H1 (cell line): ENCODE measurements around the gene PRKCZ. TPM values are rescaled to one million over a fixed set of nuclear protein-coding genes. Genes with fewer than 3 reads are reported as not detected.
A peak's percentile ranks its signal among the peaks of the same experiment; 100 is the strongest.

ENCODE experiments used
- CTCF ChIA-PET: fragments of 300-600 bp; sonication (Branson Sonifier 250); formaldehyde crosslinking; loops from one replicate; lab custom pipeline; 2021; ENCODE audit not compliant: partially characterized antibody; lab: Charles Lee
- POLR2A ChIA-PET: fragments of 300-600 bp; sonication (Branson Sonifier 250); formaldehyde crosslinking; loops from one replicate; lab custom pipeline; 2021; ENCODE audit warnings: inconsistent platforms; ENCODE audit not compliant: partially characterized antibody; lab: Charles Lee
- DNase-seq, 2 experiments: peaks; one replicate each; pipeline versions ENCODE4 v3.0.0 to v3.0.0-alpha.2; 2010 to 2022; ENCODE audit warnings: low spot score in 2 of 2, low read depth in 1 of 2, mixed read lengths in 1 of 2
- FAIRE-seq: peaks from 2 replicates; lab custom pipeline; 2011; peaks lifted over from hg19 to GRCh38; lab: Jason Lieb, UNC
- H2AFZ ChIP-seq: 2 replicates; pipeline ENCODE4 v1.8.1; 2012; ENCODE audit warnings: low read length, inconsistent platforms
- H2AK5ac ChIP-seq: 2 replicates; pipeline ENCODE4 v1.6.1; 2013; ENCODE audit warnings: low read depth, low read length
- H2BK120ac ChIP-seq: replicated peaks from 2 replicates; pipeline ENCODE3; 2013; ENCODE audit warnings: low read depth, low read length, inconsistent platforms
- H2BK12ac ChIP-seq: 2 replicates; pipeline ENCODE4 v1.6.1; 2013; ENCODE audit warnings: low read depth, low read length
- H2BK15ac ChIP-seq: 2 replicates; pipeline ENCODE4 v1.6.1; 2013; ENCODE audit warnings: low read length
- H2BK20ac ChIP-seq: 2 replicates; pipeline ENCODE4 v1.6.1; 2013; ENCODE audit warnings: low read length
- H2BK5ac ChIP-seq: 2 replicates; pipeline ENCODE4 v1.6.1; 2013; ENCODE audit warnings: low read depth, low read length
- H3K14ac ChIP-seq: 2 replicates; pipeline ENCODE4 v1.6.1; 2013; ENCODE audit warnings: inconsistent platforms; ENCODE audit not compliant: insufficient read length
- H3K18ac ChIP-seq: 2 replicates; pipeline ENCODE4 v1.6.1; 2013; ENCODE audit warnings: low read length; ENCODE audit errors: extremely low read depth
- H3K23ac ChIP-seq: 2 replicates; pipeline ENCODE4 v1.6.1; 2013; ENCODE audit warnings: inconsistent platforms; ENCODE audit not compliant: insufficient read length
- H3K23me2 ChIP-seq: 2 replicates; pipeline ENCODE4 v1.6.1; 2013; ENCODE audit warnings: low read depth, low read length
- H3K27ac ChIP-seq: 2 replicates; pipeline ENCODE4 v1.6.1; 2011; ENCODE audit warnings: low read depth, low read length, inconsistent platforms
- H3K27me3 ChIP-seq, 4 experiments: replicated peaks in 1 of 4; 1 replicate in 1 of 4; 2 replicates in 3 of 4; pipeline versions ENCODE4 v1.6.1 to v1.8.1; 2011 to 2013; ENCODE audit warnings: low read length in 3 of 4, mild to moderate bottlenecking in 3 of 4, inconsistent platforms in 2 of 4, mixed read lengths in 2 of 4, moderate library complexity in 1 of 4; ENCODE audit not compliant: control insufficient read depth in 3 of 4, insufficient read depth in 3 of 4; ENCODE audit errors: extremely low read depth in 1 of 4
- H3K36me3 ChIP-seq, 4 experiments: 2 replicates each; pipeline versions ENCODE4 v1.6.1 to v1.8.1; 2011 to 2013; ENCODE audit warnings: mild to moderate bottlenecking in 4 of 4, low read length in 3 of 4, moderate library complexity in 2 of 4, control low read depth in 1 of 4, inconsistent platforms in 1 of 4; ENCODE audit not compliant: insufficient read depth in 4 of 4, control insufficient read depth in 2 of 4
- H3K4ac ChIP-seq: replicated peaks from 2 replicates; pipeline ENCODE3; 2013; ENCODE audit warnings: low read length, low read depth, mixed read lengths, inconsistent platforms; ENCODE audit not compliant: insufficient read length
- H3K4me1 ChIP-seq, 4 experiments: replicated peaks in 1 of 4; 1 replicate in 1 of 4; 2 replicates in 3 of 4; pipeline versions ENCODE4 v1.6.1 to v1.8.1; 2011 to 2013; ENCODE audit warnings: low read length in 3 of 4, inconsistent platforms in 2 of 4, mixed read lengths in 1 of 4; ENCODE audit not compliant: insufficient read depth in 4 of 4, control insufficient read depth in 3 of 4
- H3K4me2 ChIP-seq, 2 experiments: 2 replicates each; pipeline versions ENCODE4 v1.6.1 to v1.8.1; 2011 to 2013; ENCODE audit warnings: low read depth in 2 of 2, low read length in 2 of 2, control low read depth in 1 of 2, inconsistent platforms in 1 of 2, mild to moderate bottlenecking in 1 of 2; ENCODE audit not compliant: insufficient read depth in 1 of 2
- H3K4me3 ChIP-seq, 4 experiments: fragments of 200-600, 300-600 bp in 1 of 4; sonication (generic), shearing (Covaris generic), sonication (Bioruptor Twin) in 1 of 4; 2 replicates each; pipeline versions ENCODE4 v1.5.1 to v1.8.1; 2011 to 2016; ENCODE audit warnings: low read length in 4 of 4, low read depth in 3 of 4, control low read depth in 2 of 4, inconsistent platforms in 2 of 4, mild to moderate bottlenecking in 2 of 4, mixed read lengths in 1 of 4, moderate library complexity in 1 of 4; ENCODE audit not compliant: insufficient read depth in 2 of 4; ENCODE audit errors: extremely low read depth in 1 of 4
- H3K56ac ChIP-seq: replicated peaks from 2 replicates; pipeline ENCODE3; 2013; ENCODE audit warnings: low read depth, mild to moderate bottlenecking, mixed read lengths, low read length, inconsistent platforms; ENCODE audit not compliant: insufficient read length
- H3K79me1 ChIP-seq: 2 replicates; pipeline ENCODE4 v1.6.1; 2013; ENCODE audit warnings: low read depth, low read length, control low read depth
- H3K79me2 ChIP-seq, 2 experiments: 2 replicates each; pipeline versions ENCODE4 v1.6.1 to v1.8.1; 2012 to 2013; ENCODE audit warnings: low read length in 2 of 2, mild to moderate bottlenecking in 2 of 2, inconsistent platforms in 1 of 2; ENCODE audit not compliant: insufficient read depth in 2 of 2, control insufficient read depth in 1 of 2
- H3K9ac ChIP-seq, 4 experiments: replicated peaks in 1 of 4; 1 replicate in 1 of 4; 2 replicates in 3 of 4; pipeline versions ENCODE4 v1.6.1 to v1.8.1; 2011 to 2013; ENCODE audit warnings: low read depth in 3 of 4, low read length in 3 of 4, control low read depth in 2 of 4, mild to moderate bottlenecking in 2 of 4, moderate library complexity in 2 of 4, inconsistent platforms in 1 of 4; ENCODE audit errors: extremely low read depth in 1 of 4
- H3K9me3 ChIP-seq, 2 experiments: 2 replicates each; pipeline versions ENCODE4 v1.6.1 to v1.8.1; 2012 to 2013; ENCODE audit warnings: mild to moderate bottlenecking in 2 of 2, moderate library complexity in 2 of 2, control low read depth in 1 of 2, inconsistent platforms in 1 of 2, low read depth in 1 of 2, low read length in 1 of 2, mixed read lengths in 1 of 2; ENCODE audit not compliant: insufficient read depth in 2 of 2
- H4K20me1 ChIP-seq, 2 experiments: replicated peaks in 1 of 2; 2 replicates each; pipeline versions ENCODE3 to v1.8.1; 2011 to 2013; ENCODE audit warnings: inconsistent platforms in 2 of 2, low read length in 2 of 2, mild to moderate bottlenecking in 1 of 2; ENCODE audit not compliant: insufficient read depth in 2 of 2, control insufficient read depth in 1 of 2
- H4K5ac ChIP-seq: 2 replicates; pipeline ENCODE4 v1.6.1; 2013; ENCODE audit warnings: low read length, low read depth, mixed read lengths, inconsistent platforms; ENCODE audit not compliant: insufficient read length
- H4K8ac ChIP-seq: 2 replicates; pipeline ENCODE4 v1.8.0; 2013; ENCODE audit warnings: mild to moderate bottlenecking, moderate library complexity, low read length, inconsistent platforms; ENCODE audit not compliant: insufficient read depth; ENCODE audit errors: extremely low read depth
- H4K91ac ChIP-seq: replicated peaks from 2 replicates; pipeline ENCODE3; 2013; ENCODE audit warnings: low read length, mixed read lengths, inconsistent platforms; ENCODE audit not compliant: insufficient read length
- CREB1 ChIP-seq: IDR thresholded peaks from 2 replicates; pipeline ENCODE4 v1.6.1; 2012; ENCODE audit warnings: inconsistent platforms
- RAD21 ChIP-seq, 2 experiments: IDR thresholded peaks in 1 of 2; conservative IDR thresholded peaks in 1 of 2; 2 replicates each; pipeline ENCODE4 v1.6.1; 2011; ENCODE audit warnings: low read depth in 2 of 2, low read length in 2 of 2, improper control_type of control experiment in 1 of 2, inconsistent platforms in 1 of 2, mild to moderate bottlenecking in 1 of 2, moderate library complexity in 1 of 2
- WGBS, 2 experiments: shearing (Covaris generic) in 1 of 2; methylation state at CpG; one replicate each; pipeline versions ENCODE4 v1.1.6 to v1.1.7; 2013 to 2015; ENCODE audit warnings: low lambda C conversion rate in 2 of 2, mixed read lengths in 2 of 2, inconsistent platforms in 1 of 2, low coverage in 1 of 2, missing lambda C conversion rate in 1 of 2; ENCODE audit not compliant: insufficient replicate concordance in 2 of 2, insufficient coverage in 1 of 2, insufficient read length in 1 of 2; ENCODE audit errors: extremely low coverage in 1 of 2, missing lambda C conversion rate in 1 of 2; 5-methylcytosine and 5-hydroxymethylcytosine counted together
- polyA plus RNA-seq, 7 experiments: library from polyadenylated mRNA; depleted of rRNA in 3 of 7; stranded (reverse) in 5 of 7; unstranded in 2 of 7; fragments of >200 nt in 5 of 7; fragments of 200-250 nt in 2 of 7; gene quantifications; 1 replicate in 5 of 7; 2 replicates in 1 of 7; 4 replicates in 1 of 7; pipeline versions ENCODE4 v1.2.1 to v1.2.3, GENCODE V29; 2011 to 2013; ENCODE audit warnings: missing spikeins in 2 of 7, mixed read lengths in 2 of 7
- total RNA-seq: library from RNA; stranded (reverse); fragmentation: NEBNext Ultra II Directional; extraction: Animal tissue kit (Norgen Biotek cat#: 25700); gene quantifications from 2 replicates; pipeline ENCODE4 v1.2.1, GENCODE V29; 2021
- TF ChIP-seq, protein P1 (sequence below): IDR thresholded peaks from 2 replicates; pipeline ENCODE4 v1.6.1; 2012; ENCODE audit warnings: low read length, inconsistent platforms

Gene PRKCZ
- total and polyA plus RNA-seq, 2 of the 8 experiments (the other 6 are each of a cell fraction or from before 2014, with no cell fraction given) = 37.4 to 45.1 TPM

DNA sequence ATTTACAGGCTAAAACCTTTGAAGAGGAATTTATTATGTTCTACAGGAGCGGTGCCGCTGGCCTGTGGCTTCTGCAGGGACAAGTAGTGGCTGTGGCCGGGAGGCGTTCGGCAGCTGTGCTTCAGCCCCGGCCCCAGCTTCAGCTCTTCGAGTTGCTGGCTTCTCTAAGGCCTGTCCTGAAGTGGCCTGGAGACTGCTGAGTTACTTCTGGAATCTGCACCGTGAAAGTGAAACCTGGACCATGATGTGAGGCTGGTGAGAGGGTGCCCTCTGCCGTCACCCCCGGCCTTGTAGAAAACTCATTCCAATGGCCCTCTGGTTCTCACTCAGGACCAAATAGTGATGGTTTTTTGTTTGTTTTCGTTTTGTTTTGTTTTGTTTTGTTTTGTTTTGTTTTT lies 48.1 kb downstream of the PRKCZ start:
- no peak overlapping the region for H4K5ac ChIP-seq
- H3K79me2 ChIP-seq = no peaks in the 10 kb centered on the region; a peak in 1 of 4 replicates
- H3K23ac ChIP-seq = no peak overlapping the region
- peaks cover 2 to 14% of the 10 kb centered on the region in 2 experiments for H4K20me1 ChIP-seq
- no peaks in the 10 kb centered on the region for H3K9me3 ChIP-seq
- H3K56ac ChIP-seq = no peak overlapping the region
- no peak overlapping the region for H2BK120ac ChIP-seq
- DNase-seq (no peak), FAIRE-seq (no peak)
- no peaks in the 10 kb centered on the region; a peak in 1 of 8 replicates for H3K36me3 ChIP-seq
- H2BK12ac ChIP-seq = no peak overlapping the region
- no peak overlapping the region for H3K18ac ChIP-seq
- no peak overlapping the region for H3K4me3 ChIP-seq
- no peak overlapping the region for H2AK5ac ChIP-seq
- no peak overlapping the region for H2BK5ac ChIP-seq
- no peak overlapping the region for H3K27ac ChIP-seq
- ChIA-PET POLR2A (no interaction called here), CTCF (interaction anchor here (0.7 to 1.0 kb wide), 3 partner anchors 40 to 138 kb away, joined by 3 to 4 read pairs (median 3); no protein-coding TSS in a partner anchor)
- H3K4ac ChIP-seq = no peak overlapping the region
- 93% methylated on average over 11 of the region's 11 CpGs; no CpG with 5 or more reads in 1 of the 2 experiments for WGBS, 2 experiments
- H3K27me3 ChIP-seq = no peaks in the 10 kb centered on the region
- H3K4me1 ChIP-seq = peaks cover 0 to 3% (median 0%) of the 10 kb centered on the region in 4 experiments; a peak in 3 of 7 replicates
- H2BK20ac ChIP-seq = no peak overlapping the region
- no peaks in the 10 kb centered on the region for H3K23me2 ChIP-seq
- H3K9ac ChIP-seq = no peak overlapping the region
- no peak overlapping the region for H4K91ac ChIP-seq
- H3K14ac ChIP-seq = no peak overlapping the region
- no peak overlapping the region for H4K8ac ChIP-seq
- H3K79me1 ChIP-seq = peaks cover 13% of the 10 kb centered on the region
- TF ChIP-seq, protein P1, sequence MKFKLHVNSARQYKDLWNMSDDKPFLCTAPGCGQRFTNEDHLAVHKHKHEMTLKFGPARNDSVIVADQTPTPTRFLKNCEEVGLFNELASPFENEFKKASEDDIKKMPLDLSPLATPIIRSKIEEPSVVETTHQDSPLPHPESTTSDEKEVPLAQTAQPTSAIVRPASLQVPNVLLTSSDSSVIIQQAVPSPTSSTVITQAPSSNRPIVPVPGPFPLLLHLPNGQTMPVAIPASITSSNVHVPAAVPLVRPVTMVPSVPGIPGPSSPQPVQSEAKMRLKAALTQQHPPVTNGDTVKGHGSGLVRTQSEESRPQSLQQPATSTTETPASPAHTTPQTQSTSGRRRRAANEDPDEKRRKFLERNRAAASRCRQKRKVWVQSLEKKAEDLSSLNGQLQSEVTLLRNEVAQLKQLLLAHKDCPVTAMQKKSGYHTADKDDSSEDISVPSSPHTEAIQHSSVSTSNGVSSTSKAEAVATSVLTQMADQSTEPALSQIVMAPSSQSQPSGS = no peak
- 0 out of 4 replicates have a peak, but pooled peaks have one; percentile 4 to 6 for TF ChIP-seq RAD21 (IDR thresholded peaks at IDR 0.05 in 1 of 2, conservative IDR thresholded peaks at IDR 0.05 in 1 of 2; ENCODE audit: low read depth in 2 of 2, low read length in 2 of 2)
- no peak for TF ChIP-seq CREB1
- TF ChIP-seq, all 59 proteins: peak for 1
- no peak overlapping the region for H3K4me2 ChIP-seq
- no peak overlapping the region for H2AFZ ChIP-seq
- no peak overlapping the region for H2BK15ac ChIP-seq
